ENCODE measurements around the gene EFNA1.
A peak's percentile ranks its signal among the peaks of the same experiment; 100 is the strongest.
"Not testable (repeated sequence)": the region's sequence is repeated elsewhere in the genome, so short reads cannot be mapped to it uniquely, and the experiment has no call there.

EFNA1 gene

DNA sequence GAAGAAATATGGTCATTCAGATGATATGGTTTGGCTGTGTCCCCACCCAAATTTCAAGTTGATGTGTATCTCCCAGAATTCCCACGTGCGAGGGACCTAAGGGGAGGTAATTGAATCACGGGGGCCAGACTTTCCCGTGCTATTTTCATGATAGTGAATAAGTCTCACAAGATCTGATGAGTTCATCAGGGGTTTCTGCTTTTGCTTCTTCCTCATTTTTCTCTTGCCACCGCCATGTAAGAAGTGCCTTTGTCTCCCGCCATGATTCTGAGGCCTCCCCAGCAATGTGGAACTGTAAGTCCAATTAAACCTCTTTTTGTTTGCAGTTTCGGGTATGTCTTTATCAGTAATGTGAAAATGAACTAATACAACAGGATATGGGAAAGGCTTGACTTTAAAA, 14.1 kb downstream of the EFNA1 start:
- no peaks in the 10 kb centered on the region for H3K27me3 Mint-ChIP-seq
- ATAC-seq = no peak
- peaks cover 9% of the 10 kb centered on the region for H3K36me3 Mint-ChIP-seq
- no peak overlapping the region for H3K27ac Mint-ChIP-seq
- H3K9me3 Mint-ChIP-seq = no peaks in the 10 kb centered on the region
- H3K4me1 Mint-ChIP-seq = peaks cover 25% of the 10 kb centered on the region
- H3K4me3 Mint-ChIP-seq = no peak overlapping the region

DNA sequence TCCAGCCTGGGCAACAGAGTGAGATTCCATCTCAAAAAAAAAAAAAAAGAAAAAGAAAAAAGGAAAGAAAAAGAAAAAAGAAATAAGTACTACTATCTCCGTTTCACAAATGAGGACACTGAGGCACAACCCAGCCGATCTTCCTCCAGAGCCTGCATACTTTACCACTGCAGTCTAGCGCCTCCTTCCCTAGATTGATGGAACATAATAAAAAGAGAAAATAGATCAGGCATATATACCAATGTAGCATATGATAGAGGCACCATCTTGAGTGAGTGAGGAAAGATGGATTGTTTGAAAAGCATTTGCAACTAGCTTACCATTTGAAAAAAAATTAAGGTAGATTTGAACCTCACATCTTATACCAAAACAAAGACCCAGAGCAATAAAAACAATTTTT, 17.8 kb downstream of the EFNA1 start:
- H3K27ac Mint-ChIP-seq = no peak overlapping the region
- H3K4me1 Mint-ChIP-seq = peaks cover 20% of the 10 kb centered on the region
- no peak overlapping the region for H3K4me3 Mint-ChIP-seq
- no peaks in the 10 kb centered on the region for H3K9me3 Mint-ChIP-seq
- H3K36me3 Mint-ChIP-seq = no peaks in the 10 kb centered on the region
- ATAC-seq = no peak
- H3K27me3 Mint-ChIP-seq = no peaks in the 10 kb centered on the region

DNA sequence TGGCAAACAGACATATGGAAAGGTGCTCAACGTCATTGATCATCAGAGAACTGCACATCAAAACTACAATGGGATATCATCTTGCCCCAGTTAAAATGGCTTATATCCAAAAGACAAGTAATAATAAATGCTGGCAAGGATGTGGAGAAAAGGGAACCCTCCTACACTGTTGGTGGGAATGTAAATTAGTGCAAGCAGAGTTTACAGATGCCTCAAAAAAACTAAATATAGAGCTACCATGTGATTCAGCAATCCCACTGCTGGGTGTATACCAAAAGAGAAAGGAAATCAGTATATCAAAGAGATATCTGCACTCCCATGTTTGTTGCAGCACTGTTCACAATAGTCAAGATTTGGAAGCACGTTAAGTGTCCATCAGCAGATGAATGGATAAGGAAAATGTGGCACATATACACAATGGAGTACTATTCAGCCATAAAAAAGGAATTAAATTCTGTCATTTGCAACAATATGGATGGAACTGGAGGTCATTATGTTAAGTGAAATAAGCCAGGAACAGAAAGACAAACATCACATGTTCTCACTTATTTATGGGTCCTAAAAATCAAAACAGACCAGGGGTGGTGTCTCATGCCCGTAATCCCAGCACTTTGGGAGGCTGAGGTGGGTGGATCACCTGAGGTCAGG, 28.4 kb downstream of the EFNA1 start:
- not testable (repeated sequence) for H3K4me1 Mint-ChIP-seq, ATAC-seq, H3K27me3 Mint-ChIP-seq, H3K4me3 Mint-ChIP-seq, H3K9me3 Mint-ChIP-seq, H3K36me3 Mint-ChIP-seq, H3K27ac Mint-ChIP-seq

- Mint-ChIP-seq H3K4me1 (no peaks in the 10 kb centered on the region), H3K4me3 (no peak overlapping the region), H3K27me3 (no peaks in the 10 kb centered on the region), H3K27ac (no peak overlapping the region), H3K9me3 (no peaks in the 10 kb centered on the region), H3K36me3 (no peaks in the 10 kb centered on the region)
- no peak for ATAC-seq
These were observed 31.3 kb downstream of the EFNA1 start for GRCh38 chr1:155158991-155159390.

DNA sequence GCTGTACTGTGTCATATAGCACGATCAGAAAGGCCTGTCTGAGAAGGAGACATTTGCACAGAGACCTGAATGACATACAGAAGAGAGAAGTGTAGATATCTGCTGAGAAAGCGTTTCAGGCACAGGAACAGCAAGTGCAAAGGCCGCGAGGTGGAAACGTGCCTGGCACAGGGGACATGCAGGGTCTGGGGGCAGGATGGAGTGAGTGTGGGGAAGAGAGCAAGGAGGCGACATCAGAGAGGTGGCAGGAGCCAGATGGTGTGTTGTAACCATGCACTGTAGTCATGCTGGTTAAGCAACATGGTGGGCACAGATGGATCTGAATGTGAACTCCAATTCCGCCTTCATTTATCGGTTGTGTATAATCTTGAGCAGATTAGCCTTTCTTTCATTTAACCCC, 32.5 kb downstream of the EFNA1 start:
- no peak for ATAC-seq
- no peaks in the 10 kb centered on the region for H3K4me1 Mint-ChIP-seq

GRCh38 chr1:155162631-155163030, 35.0 kb downstream of the EFNA1 start:
- H3K27me3 Mint-ChIP-seq, H3K36me3 Mint-ChIP-seq, H3K27ac Mint-ChIP-seq, ATAC-seq, H3K9me3 Mint-ChIP-seq, H3K4me3 Mint-ChIP-seq: not testable (repeated sequence)
- H3K4me1 Mint-ChIP-seq = peaks cover 13% of the 10 kb centered on the region

More for the DNA sequence above, 32.5 kb downstream of the EFNA1 start:
- H3K9me3 Mint-ChIP-seq = no peaks in the 10 kb centered on the region
- no peaks in the 10 kb centered on the region for H3K27me3 Mint-ChIP-seq
- H3K4me3 Mint-ChIP-seq = no peak overlapping the region
- no peak overlapping the region for H3K27ac Mint-ChIP-seq
- no peaks in the 10 kb centered on the region for H3K36me3 Mint-ChIP-seq

- H3K36me3 Mint-ChIP-seq, H3K27ac Mint-ChIP-seq, H3K9me3 Mint-ChIP-seq, H3K27me3 Mint-ChIP-seq, H3K4me3 Mint-ChIP-seq, ATAC-seq: not testable (repeated sequence)
- peaks cover 17% of the 10 kb centered on the region for H3K4me1 Mint-ChIP-seq
These were observed 36.1 kb downstream of the EFNA1 start for GRCh38 chr1:155163785-155164184.

DNA sequence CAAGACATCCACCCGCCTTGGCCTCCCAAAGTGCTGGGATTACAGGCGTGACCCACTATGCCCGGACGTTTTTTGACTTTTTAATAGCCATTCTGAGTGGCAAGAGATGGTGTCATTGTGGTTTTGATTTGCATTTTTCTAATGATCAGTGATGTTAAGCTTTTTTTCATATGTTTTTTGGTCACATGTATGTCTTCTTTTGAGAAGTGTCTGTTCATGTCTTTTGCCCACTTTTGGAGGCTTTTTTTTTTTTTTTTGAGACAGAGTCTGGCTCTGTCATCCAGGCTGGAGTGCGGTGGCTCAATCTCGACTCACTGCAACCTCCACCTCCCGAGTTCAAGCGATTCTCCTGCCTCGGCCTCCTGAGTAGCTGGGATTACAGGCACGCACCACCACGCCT, 36.9 kb downstream of the EFNA1 start:
- H3K27me3 Mint-ChIP-seq, ATAC-seq, H3K27ac Mint-ChIP-seq, H3K9me3 Mint-ChIP-seq, H3K4me3 Mint-ChIP-seq: not testable (repeated sequence)
- peaks cover 17% of the 10 kb centered on the region for H3K4me1 Mint-ChIP-seq
- peaks cover 11% of the 10 kb centered on the region for H3K36me3 Mint-ChIP-seq

GRCh38 chr1:155166051-155166470, 38.4 kb downstream of the EFNA1 start:
- H3K4me3 Mint-ChIP-seq = no peak overlapping the region

DNA sequence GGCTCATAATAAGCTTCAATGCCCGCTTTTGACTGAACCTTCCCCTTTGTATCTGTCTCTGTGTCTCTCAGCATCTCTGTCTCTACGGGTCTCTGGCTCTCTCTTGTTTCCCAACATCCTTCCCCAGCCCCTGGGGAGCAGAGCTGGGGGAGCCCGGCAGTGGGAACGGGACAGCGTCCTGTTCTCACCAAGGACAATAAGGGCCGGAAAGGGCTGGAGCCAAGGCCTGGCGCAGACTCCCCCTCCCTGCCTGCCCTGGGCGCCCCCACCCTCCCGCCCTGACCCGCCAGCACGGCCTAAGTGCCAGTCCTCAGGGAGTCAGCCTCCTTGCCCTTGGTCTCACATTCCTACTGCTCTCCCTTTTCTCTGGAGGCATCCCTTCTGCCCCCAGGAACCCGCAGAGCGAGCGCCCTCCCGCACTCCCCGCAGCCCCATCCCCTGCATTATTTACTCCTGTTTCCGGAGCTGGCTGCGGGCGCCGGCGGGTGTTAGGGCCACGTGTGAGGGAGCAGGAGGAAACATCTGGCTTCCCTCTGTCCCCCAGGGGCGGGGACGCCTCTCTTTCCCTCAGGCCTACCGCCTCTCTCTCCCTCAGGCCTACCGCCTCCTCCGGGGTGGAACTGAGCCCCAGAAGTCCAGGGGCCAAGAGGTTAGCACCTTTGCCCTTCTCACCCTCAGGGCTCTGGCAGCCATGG, 38.9 kb downstream of the EFNA1 start:
- Mint-ChIP-seq H3K36me3 (peaks cover 18% of the 10 kb centered on the region), H3K4me1 (peaks cover 22% of the 10 kb centered on the region), H3K9me3 (no peaks in the 10 kb centered on the region), H3K27me3 (no peaks in the 10 kb centered on the region), H3K4me3 (peak overlapping the region; percentile 73), H3K27ac (peak overlapping the region; percentile 88)
- peak; percentile 17 for ATAC-seq

More at GRCh38 chr1:155166051-155166470, 38.4 kb downstream of the EFNA1 start:
- Mint-ChIP-seq H3K4me1 (peaks cover 22% of the 10 kb centered on the region), H3K36me3 (peaks cover 18% of the 10 kb centered on the region), H3K27me3 (no peaks in the 10 kb centered on the region), H3K27ac (no peak overlapping the region), H3K9me3 (no peaks in the 10 kb centered on the region)
- ATAC-seq = no peak

DNA sequence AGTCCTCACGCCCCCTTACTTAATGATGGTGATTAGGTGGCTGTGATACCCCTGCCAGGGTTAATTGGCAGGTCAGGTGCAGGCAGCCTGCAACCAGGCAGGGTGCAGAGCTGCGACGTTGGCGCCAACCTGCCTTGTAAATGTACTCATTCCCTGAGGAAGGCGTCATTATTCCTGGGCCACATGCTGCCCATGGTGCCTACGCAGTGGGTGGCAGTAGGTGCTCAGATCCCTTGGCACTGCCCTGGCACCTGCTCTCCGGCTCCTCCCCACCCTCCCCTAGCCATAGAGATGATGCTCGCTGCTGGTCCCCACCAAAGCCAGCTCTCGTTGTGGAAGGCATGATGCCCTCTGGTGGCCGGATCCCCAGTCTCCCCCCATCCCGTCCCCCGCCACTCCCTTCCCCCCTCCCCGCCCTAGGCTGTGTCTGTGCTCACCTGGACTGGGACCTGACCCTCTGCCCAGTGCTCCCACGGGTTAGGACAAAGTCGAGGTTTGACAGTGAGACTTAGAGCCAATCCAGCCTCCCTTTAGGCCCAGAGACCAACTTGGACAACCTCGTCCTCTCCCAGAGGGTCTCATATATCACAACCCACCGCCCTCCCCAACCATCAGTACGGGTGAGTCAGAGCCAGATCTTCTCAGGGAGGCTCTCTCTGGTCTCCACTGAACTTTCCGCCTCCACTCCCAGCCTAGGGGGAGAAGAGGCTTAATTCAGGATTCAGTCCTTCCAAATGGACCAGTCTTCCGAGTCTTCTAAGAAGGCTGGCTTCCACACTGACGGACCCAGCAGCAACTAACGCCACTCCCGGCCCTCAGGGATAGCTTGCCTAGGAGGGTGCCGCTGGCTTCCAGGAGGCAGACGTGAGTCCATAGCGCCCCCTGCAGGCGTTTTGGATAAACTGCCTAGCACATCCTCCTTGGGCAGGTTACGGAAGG, 39.8 kb downstream of the EFNA1 start:
- Mint-ChIP-seq H3K4me3 (peak overlapping the region; percentile 73), H3K4me1 (peaks cover 28% of the 10 kb centered on the region), H3K9me3 (no peaks in the 10 kb centered on the region), H3K36me3 (peaks cover 18% of the 10 kb centered on the region), H3K27me3 (no peaks in the 10 kb centered on the region), H3K27ac (peak overlapping the region; percentile 88)
- peak; percentile 91 for ATAC-seq

- H3K4me3 Mint-ChIP-seq, H3K9me3 Mint-ChIP-seq, H3K27me3 Mint-ChIP-seq, ATAC-seq: not testable (repeated sequence)
- H3K27ac Mint-ChIP-seq = peak overlapping the region; percentile 88
- H3K4me1 Mint-ChIP-seq = peaks cover 32% of the 10 kb centered on the region
- peaks cover 18% of the 10 kb centered on the region for H3K36me3 Mint-ChIP-seq
These were observed 40.4 kb downstream of the EFNA1 start for GRCh38 chr1:155168105-155168445.

DNA sequence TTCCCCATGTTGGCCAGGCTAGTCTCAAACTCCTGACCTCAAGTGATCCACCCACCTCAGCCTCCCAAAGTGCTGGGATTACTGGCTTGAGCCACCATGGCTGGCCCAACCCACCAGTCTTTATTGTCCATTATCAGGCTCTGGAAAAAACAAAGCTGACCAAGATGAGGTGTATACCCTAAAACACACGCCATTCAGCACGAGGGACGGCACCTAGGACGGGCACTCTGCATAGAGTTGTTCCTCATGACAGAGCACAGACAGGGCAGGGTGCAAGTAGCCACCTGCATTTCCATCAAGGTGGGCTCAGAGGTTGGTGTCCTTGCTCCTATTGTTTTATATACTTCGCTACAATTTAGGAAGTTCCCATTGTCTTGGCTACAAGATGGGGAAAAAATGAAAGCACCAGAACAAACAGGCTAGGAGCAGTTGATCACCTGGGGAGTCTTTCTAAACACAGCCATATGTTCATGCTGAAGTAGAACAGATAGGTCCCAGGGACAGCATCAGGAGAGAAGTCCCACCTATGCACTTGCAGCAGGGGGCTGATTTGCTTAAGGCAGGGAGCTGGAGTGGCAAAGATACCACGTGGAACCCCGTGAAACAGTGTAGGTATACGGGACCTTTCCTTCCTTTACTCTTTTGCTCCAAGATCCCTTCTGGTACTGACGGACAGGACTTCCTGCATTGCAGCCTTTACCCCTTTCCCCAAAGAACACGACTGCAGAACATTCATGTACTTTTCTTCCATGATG, 41.0 kb downstream of the EFNA1 start:
- Mint-ChIP-seq H3K36me3 (peaks cover 18% of the 10 kb centered on the region), H3K4me1 (peaks cover 38% of the 10 kb centered on the region), H3K27ac (no peak overlapping the region), H3K27me3 (no peaks in the 10 kb centered on the region), H3K9me3 (no peaks in the 10 kb centered on the region), H3K4me3 (no peak overlapping the region)
- ATAC-seq = no peak

- Mint-ChIP-seq H3K27ac (peak overlapping the region; percentile 56), H3K9me3 (no peaks in the 10 kb centered on the region), H3K4me1 (peaks cover 47% of the 10 kb centered on the region), H3K4me3 (peak overlapping the region; percentile 18), H3K27me3 (no peaks in the 10 kb centered on the region), H3K36me3 (peaks cover 18% of the 10 kb centered on the region)
- ATAC-seq = no peak
These were observed 41.9 kb downstream of the EFNA1 start for GRCh38 chr1:155169541-155169940.
